Fibroblast of skin of right quadriceps (primary cell): Measurements from ENCODE around the gene ATXN7L1.
"Not testable (repeated sequence)": the region's sequence is repeated elsewhere in the genome, so short reads cannot be mapped to it uniquely, and the experiment has no call there.

ENCODE experiments used
- DNase-seq: peaks from one replicate; pipeline ENCODE4 v3.0.0-alpha.2; 2013

ATXN7L1 gene

DNA sequence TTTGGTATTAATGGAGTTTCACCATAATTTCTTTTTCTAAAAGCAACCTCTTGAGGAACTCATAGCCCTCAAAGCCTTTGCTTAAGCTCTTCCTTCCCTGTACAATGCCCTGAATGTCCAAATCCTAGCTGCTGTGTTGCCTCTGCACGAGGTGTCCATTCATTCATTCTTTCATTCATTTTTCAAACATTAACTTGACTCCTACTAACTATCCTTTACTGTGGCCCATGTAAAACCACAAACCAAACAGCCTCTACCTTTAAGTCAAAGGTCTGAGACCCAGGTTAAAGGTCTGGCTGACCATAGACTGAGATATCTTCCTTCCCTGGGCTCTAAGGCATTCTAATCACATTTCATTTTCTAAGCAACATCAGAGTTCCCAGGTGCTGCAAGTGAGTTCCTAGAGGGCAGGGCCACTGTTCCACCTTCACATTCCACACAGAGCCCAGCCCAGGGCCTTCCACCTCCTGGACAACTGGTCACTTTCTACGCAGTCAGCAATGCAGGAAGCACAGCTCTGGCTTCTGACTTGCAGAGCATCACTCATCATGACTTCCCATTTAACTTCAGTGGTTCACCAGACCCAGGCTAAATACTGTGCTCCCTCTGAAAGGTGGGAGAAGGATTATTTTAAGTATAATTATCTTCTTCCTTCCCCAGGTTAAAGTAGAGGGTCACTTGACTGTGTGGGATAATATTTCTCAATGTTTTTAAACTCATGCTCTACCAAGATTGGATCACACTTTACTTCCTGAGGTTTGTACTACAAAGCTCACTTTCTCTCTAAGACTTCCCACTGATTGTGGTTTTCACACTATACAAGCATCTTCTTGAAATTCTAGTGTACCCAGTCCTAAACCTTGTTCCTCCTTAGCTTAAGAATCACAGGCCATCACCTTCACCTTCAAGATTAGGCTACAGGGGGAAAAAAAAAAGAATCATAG, 19.1 kb downstream of the ATXN7L1 start:
- no peak for DNase-seq

DNA sequence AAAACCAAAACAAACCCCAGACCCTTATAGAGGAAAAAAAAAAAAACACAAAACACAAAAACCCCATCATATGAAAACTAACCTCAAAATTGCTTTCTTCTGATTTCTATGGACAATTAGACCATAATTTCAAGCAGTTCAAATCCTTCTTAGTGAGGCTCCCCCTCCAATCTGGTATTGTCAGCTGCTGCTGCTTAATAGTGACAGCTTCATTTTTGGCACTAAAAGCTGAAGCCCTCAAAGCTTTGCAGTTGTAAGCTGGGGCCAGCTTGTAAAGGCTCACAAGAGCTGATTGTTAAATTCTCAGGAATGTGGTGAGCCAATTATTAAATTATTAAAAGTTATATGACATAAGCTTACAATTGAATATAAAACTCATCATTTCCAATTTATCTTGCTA, 21.9 kb downstream of the ATXN7L1 start:
- peak; percentile 20 for DNase-seq

DNA sequence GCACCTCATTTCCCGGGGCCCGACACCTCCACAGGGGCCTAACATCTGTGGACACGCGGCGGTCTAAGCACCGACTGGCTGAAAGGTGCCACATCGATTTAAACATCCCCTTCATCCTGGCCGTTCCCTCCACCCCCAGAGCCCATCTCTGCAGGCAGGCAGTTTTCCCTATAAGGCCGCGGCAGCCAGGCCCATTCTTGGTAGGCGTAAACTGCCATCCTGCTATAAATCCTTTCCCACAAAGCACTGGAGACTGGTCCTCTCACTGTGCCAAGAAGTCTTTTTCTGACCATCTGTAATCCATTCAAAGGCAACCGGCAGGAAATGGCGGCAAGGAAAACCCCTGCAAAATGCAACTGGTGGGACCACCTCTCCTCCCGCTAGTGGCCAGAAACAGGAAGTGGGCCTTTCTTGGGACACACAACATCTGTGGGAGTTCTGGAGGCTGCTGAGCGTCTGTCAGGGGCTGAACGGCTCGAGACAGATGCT, 22.4 kb downstream of the ATXN7L1 start:
- DNase-seq, result peak; percentile 70

DNA sequence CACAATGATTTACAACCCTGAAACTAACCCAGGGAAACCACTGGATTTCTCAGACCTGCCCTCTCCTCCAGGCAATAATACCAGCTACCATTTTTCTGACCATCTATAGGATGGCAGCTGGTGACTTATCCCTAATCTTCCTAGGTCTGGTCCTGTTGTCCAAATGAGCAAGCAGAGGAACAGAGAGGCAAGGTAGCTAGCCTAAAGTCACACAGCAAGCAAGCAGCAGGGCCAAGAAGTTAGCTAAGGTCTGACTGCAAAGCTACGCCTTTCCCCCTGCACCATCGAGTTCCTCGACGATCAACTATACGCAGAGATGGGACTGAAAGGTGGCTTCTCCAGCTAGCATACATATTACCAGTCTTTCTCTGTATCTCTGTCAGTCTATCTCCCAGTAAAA, 25.3 kb downstream of the ATXN7L1 start:
- DNase-seq, result no peak

DNA sequence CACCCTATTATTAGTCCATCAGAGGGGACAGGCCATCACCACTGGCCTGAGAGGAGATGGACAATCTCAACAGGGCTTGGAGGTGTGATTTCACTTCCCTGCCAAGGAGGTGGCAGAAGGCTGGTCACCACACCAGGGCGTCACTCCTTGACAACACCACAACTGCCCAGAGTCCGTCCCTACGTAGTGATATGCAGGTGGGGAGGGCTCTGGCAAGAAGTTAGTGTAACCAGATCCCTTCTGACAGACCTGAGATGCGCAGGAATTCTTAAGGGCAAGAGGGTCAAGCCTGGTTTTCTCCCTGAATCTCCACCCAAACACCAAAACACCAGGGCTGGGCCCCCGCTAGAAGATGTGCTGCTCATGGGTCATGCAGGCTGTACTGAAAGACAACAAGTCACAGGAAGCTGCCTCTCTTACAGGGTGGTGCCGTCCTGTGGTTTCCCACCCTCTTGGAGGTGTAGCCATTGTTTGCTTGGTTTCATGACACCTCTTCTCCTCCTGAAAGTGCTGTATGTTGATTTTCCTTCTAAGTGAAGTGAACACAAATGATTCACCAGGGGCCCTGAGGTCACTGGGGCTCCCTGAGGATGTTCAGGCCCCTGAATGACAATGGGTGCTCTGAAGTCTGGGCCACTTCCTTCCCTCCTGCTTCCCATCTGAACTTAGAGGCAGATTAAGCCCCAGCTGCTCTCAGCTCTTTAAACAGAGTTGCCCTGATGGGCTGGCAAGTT, 27.1 kb downstream of the ATXN7L1 start:
- DNase-seq, result no peak

DNA sequence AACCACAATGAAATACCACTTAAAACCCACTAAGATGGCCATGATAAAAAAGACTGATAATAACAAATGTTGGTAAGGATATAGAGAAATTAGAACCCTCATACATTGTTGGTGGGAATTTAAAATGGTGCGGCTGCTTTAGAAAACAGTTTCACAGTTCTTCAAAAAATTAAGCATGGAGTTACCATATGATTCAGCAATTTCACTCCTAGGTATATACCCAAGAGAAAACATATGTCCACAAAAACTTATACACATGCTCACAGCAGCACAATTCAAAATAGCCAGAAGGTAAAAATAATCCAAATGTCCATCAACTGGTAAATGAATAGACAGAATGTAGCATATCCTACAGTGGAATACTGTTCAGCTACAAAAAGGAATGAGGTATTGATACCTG, 30.0 kb downstream of the ATXN7L1 start:
- no peak for DNase-seq

DNA sequence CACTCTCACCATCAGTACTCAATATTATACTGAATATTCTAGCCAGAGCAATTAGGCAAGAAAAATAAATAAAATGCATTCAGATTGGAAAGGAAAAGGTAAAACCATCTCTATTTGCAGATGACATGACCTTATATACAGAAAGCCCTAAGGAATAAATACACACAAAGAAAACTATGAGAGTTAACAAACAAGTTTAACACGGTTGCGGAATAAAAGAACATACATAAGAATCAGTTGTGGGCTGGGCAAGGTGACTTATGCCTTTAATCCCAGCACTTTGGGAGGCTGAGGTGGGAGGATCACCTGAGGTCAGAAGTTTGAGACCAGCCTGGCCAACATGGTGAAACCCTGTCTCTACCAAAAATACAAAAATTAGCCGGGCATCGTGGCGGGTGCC, 31.7 kb downstream of the ATXN7L1 start:
- not testable (repeated sequence) for DNase-seq

DNA sequence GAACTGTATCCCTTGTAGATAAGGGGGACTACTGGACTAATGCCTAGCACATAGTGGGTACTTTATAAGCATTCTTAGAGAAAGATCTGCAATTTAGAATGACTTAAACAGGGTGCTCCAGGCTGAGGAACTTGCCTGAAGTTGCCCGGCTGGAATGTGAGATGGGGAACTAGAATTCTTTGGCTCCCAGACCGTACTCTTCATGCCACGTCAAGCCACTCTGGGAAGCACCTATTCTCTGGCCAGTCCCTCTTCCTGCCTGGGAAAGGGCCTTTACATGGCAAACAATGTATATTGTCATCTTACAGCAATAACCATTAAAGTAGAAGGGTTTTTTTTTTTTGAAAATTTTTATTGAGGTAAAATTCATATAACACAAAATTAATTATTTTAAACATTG, 34.5 kb downstream of the ATXN7L1 start:
- no peak for DNase-seq

DNA sequence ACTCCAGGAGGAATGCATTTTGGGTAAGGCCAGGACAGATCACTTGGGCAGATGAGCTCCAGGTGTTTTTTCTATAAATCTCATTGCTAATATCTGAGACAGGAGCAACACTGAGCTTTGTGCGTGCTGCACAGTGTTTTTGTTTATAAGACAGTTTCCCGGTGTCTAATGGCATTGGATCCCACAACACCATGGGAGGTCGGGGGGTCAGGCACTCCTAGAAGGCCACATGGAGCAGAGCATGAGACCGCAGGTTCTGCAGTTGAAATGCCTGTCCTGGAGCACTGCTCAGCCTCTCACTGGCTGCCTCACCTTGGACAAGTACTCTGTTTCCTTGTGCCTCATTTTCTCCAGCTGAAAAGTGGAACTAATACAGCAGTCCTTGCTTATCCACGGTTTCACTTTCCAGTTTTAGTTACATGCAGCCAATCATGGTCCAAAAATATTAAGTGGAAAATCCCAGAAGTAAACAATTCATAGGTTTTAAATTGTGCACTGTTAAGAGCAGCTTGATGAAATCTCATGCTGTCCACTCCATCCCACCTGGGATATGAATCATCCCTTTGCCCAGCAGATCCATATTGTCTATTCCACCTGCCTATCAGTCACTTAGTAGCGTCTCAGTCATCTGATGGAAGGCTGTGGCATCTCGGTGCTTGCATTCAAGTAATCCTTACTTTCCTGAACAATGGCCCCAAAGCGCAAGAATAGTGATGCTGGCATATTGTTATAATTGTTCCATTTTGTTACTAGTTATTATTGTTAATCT, 35.2 kb downstream of the ATXN7L1 start:
- DNase-seq, result no peak

DNA sequence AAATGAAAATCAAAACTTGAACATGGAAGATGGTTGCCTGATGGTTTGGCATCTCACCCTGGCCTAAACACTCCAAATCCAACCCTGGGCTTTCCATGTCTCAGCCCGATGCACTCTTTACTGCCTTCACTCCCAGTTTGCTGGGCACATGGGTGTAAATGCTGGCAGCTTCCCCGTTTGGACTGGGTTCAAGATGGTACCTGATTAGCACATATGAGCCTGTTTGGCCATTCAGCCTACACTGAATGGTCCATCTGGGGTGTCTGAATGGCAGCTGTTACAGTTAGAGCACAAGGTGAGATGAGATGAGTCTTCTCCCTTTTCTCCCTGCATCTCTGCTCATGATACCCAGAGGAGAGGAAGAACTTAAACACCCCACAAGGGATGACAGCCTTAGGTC, 37.1 kb downstream of the ATXN7L1 start:
- no peak for DNase-seq

DNA sequence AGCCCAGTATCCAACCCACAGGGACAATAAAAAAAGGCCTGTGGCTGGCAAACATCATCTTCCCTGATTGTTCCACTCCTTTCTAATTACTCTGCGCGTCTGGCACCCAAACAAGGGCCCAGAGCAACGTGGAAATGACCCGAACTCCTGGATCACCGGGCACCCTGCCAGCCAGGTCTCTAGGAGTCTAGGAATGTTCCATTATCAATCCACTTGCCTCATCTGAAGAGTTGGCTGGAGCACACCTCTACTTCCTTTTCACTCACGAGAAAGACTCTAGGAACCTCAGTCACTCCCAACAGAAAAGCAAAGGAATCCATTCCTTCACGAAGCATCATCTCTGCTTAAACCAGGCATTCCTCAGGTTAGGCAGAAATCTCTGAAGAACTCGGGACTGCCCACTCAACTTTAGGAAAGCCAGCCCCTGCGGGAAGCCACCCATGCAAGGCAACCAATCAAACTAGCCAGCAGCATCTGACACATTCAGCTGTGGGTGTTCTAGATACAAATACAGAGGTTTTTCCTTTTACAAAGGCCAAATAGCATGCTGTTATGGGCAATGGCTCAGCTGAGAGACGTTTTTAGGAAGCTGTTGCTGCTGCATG, 37.7 kb downstream of the ATXN7L1 start:
- DNase-seq, result no peak

DNA sequence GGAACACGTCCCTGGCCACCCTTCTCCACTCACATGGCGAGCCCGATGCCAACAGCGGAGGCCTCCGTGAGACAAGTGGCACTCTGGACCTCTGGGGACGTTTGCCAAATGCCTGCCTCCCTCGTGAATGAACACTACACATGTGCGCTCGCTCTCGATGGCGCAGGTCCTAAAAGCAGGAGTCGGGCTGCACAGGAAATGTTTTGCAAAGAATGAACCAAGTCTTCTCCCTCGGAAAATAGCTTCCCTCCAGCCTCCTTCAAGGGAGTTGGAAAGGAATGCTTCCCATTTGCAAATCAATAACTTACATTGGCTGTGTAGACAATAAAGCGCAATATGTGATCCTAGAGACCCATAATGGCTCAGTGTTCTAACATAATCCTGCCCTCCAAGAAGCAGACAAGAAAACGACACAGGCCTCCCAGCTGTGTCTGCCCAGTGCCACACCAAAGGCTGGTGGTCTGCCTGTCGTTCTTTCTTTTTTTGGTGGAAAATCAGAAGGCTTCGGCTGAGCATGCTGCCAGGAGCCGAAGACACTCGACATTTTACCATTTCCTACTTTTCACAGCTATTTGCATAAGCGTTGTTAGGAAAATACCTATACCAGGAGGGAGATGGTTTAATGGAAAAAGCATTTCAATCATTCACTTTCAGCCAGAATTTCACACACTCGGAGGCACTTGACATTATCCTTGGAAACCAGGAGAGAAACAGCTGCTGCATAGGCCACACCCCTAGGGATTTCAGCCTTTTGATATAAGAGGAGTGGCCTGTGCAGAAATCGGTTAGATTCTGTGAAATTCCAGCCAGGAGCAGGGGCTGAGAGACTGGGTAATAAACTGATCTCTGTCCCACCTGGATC, 38.4 kb downstream of the ATXN7L1 start:
- no peak for DNase-seq

DNA sequence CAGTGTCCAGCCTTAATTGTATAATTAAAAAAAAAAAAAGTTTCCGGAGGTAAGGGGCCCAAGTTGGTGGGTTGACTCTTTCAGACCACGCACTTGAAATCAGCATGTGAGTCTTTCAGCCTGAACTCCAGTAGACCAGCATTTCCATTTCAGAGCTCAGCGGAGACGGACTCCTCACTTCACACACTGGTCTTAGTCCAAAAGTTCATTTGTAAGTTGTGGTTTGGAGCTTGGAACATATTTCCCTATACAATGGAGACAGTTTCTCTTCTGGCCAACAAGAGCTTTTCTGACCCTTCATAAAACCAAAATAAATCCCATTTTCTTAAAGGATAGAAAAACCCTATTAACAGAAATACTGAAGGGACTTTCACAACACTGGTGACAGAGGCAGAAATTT, 41.0 kb downstream of the ATXN7L1 start:
- DNase-seq, result no peak

DNA sequence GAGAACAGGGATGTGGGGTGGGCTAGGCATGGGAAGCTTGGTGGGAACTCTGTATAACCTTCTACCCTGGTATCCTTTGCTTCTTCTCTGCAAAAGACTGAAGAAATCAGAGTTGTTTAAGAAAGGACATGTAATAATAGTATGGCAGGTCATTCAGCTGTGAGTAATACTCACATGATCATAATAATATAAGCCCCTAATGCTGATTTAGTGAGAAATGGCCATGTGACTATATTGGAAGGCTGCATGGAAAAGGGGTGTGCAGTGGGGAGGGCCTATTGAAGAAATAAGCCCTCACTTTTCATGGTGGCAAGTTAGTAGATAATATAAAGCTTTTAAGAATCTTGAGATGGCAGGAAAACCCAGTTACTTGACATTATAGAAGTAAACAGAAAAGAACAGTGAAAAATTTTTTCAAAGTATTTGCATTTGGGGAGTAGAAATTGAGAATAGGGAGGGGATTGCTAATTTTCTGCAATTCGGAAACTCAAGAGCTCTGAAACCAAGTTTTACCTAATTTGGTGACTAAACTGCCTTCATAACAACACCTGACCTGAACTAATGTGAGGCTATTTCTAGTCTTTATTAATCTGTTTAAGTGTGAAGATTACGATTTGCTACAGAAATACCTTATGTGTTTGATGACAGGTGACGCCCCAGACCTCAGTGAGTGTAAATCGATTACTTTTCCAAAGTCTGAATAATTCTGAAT, 44.4 kb downstream of the ATXN7L1 start:
- no peak for DNase-seq

DNA sequence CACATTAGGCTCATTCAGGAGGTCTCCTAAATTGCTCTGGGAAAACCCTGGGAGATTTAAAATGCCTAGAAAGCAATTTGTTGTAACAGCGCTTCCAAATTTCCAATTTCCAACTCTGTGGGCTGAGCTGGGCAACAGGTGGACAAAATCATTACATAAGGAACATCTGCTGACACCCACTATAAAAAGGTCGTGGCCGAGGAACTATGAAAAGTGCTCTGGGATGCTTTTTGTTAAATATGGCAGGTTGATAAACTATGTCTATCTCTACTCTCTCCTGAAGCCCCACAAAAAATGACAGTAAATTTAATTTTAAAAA, 45.1 kb downstream of the ATXN7L1 start:
- DNase-seq, result no peak

DNA sequence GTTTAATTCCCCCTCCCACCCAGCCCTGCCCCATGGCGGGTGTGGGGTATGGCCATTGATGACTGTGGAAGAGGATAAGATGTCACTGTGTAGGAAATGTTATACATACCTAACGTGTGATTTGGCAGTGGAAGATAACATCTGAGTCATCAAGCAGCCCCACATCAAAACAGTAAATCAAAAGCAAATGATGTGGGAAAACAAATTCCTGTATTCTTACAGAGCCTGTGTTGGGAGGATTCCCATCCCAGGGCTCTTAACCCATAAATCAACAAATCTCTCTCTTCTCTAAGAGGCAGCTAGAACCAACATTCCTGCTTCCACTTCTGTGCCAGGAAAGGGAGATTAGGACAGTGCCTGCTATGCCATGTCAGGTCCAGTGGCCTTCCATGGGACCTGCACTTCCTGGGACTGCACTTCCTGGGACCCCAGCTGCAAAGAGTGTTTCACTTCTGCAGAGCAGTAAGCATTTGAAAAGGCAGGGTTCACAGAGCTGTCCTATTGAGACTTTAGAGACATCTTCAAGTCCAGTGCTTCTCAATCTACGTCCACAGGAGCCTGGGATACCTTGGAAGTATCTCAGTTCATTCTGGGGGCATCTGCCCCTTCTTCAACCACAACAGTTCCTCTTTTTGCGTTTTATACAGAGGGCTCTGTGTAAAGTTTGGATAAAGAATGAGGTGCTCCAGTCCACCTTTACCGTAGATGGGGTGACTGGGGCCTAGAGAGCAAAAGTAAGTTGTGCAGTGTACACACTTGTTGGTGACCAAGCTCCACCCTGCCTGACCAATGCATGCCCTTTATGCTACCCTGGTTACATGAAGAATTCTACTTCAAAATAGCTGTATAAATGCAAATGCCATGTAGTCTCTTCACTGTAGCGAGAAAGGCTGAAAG, 45.7 kb downstream of the ATXN7L1 start:
- peak; percentile 99 for DNase-seq

DNA sequence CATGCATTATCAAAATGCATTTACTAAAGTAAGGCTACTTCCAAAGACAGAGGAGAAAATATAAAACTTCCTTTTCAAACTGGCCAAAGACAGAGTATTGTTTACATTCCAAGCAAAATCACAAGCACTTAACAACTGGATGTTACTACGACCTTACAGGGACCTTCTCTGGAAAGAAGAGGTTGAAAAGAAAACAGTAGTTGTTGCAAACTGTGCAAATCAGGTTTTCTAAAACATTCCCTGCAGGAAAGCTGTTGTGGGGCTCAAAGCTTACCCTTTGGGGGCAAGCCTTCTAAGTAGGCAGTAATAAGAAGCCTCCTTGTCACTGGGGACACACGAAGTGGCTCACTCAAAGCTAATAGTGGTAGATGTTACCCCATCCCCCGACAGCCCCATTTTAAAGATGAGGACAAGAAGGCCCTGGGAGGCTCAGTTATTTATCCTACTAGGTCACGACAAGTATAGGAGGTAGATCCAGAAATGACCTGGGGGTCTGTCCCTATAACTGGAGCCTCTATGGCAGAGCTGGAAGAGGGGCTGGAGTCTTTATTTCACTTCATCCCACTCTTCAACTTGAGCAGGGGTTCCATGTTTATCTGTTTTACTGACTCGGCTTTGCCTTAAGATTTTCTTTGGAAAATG, 46.6 kb downstream of the ATXN7L1 start:
- no peak for DNase-seq

DNA sequence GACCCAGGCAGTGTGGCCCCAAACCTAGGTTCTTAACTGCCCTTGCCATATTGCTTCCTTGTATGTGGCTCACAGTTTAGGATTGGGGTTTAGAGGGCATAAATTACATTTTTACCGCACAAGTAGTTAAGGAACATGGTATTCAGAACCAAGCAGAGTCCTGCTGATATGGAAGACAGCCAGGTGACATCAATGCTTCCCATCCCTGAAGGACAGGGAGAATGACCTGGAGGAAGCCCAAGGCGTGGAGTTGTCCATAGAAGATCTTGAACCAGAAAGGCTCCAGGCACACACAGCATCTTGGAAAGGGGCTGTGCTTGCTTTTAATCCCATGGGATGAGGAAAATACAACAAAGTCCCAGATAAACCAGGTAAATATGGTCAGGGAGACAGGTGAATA, 48.3 kb downstream of the ATXN7L1 start:
- no peak for DNase-seq

DNA sequence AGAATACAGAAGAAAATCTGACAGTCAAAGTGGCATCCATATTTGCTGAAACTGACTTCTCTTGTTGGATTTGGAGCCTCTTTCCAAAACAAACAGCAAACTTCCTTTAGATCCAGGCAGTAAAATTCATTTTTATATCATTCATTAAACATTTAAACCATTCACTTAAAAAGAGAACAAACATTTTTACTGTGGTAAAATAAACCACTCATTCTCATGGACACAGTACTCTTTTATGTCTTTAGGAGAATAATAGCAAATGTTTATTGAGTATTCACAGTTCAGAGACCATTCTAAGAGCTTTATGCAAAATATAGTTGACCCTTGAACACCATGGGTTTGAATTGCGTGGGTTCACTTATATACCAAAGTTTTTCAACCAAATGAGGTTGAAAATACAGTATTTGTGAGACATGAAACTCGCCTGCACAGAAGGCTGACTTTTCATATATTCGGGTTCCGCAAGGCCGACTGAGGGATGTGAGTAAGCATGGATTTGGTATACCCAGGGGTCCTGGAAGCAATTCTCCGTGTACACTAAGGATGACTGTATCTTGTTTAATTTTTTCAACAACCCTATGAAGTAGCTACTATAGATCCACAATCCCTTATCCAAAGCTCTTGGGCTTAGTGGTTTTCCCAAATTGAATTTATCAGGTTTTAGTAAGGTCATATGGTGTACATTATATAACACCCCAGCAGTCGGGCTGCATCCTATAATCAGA, 49.1 kb downstream of the ATXN7L1 start:
- peak; percentile 69 for DNase-seq
